GM12892 (cell line): ENCODE measurements around the gene TBCD.

Source experiments
- POLR2A ChIP-seq: IDR thresholded peaks from 2 replicates; pipeline ENCODE4 v1.6.1; 2011; ENCODE audit warnings: low read depth, low read length, control low read depth
- POLR2AphosphoS5 ChIP-seq: IDR thresholded peaks from 2 replicates; pipeline ENCODE4 v1.6.1; 2011; ENCODE audit warnings: low read depth, low read length, control low read depth

GRCh38 chr17:82861393-82861775 is 109.5 kb downstream of the TBCD start:
- no peak for TF ChIP-seq POLR2A
- TF ChIP-seq POLR2AphosphoS5, result no peak
